ENCODE measurements around the gene PDPN.

PDPN gene

DNA sequence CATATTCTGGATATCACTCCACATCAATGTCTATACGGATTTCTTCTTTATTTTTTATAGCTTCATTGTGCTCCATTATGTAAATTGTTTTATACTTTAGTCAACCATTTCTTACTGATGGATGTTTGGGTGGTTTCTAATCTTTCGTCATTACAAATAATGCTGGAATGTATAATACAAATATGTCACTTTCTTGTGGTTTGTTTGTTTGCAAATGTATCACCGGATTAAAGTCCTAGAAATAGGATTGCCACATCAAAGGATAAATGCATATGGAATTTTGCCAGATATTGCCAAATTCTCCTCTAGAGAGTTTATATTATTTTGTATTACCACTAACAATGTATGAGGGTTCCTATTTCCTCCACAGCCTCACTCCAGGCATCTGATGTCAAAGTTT is 67.6 kb downstream of the PDPN start:
- H3F3A ChIP-seq (ENCODE audit: control insufficient read depth, insufficient read depth) = no peaks in the 10 kb centered on the region
- no peaks in the 10 kb centered on the region for H3K4me1 ChIP-seq (ENCODE audit: control insufficient read depth, low read length)
- no peak overlapping the region for H3K4me3 ChIP-seq (ENCODE audit: low read length)
- H4K20me1 ChIP-seq (ENCODE audit: control insufficient read depth, insufficient read depth, low read depth, low read length) = no peaks in the 10 kb centered on the region
- 0 out of 2 replicates have a peak, but pooled peaks cover 7% of the 10 kb centered on the region for H3K27me3 ChIP-seq (ENCODE audit: control insufficient read depth, low read length)
- H3K9me2 ChIP-seq (replicated peaks; ENCODE audit: control insufficient read depth, low read length) = no peaks in the 10 kb centered on the region
- H3K36me3 ChIP-seq (ENCODE audit: control insufficient read depth, low read length) = no peaks in the 10 kb centered on the region
- no peak for TF ChIP-seq EZH2phosphoT487 (IDR thresholded peaks at IDR 0.05; ENCODE audit: borderline replicate concordance, low read length)
- TF ChIP-seq, protein P1, sequence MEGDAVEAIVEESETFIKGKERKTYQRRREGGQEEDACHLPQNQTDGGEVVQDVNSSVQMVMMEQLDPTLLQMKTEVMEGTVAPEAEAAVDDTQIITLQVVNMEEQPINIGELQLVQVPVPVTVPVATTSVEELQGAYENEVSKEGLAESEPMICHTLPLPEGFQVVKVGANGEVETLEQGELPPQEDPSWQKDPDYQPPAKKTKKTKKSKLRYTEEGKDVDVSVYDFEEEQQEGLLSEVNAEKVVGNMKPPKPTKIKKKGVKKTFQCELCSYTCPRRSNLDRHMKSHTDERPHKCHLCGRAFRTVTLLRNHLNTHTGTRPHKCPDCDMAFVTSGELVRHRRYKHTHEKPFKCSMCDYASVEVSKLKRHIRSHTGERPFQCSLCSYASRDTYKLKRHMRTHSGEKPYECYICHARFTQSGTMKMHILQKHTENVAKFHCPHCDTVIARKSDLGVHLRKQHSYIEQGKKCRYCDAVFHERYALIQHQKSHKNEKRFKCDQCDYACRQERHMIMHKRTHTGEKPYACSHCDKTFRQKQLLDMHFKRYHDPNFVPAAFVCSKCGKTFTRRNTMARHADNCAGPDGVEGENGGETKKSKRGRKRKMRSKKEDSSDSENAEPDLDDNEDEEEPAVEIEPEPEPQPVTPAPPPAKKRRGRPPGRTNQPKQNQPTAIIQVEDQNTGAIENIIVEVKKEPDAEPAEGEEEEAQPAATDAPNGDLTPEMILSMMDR (IDR thresholded peaks at IDR 0.05; ENCODE audit: low read depth, low read length, poor library complexity, severe bottlenecking) = no peak
- H3K79me2 ChIP-seq (ENCODE audit: control insufficient read depth, low read length) = no peaks in the 10 kb centered on the region
- H3K9me3 ChIP-seq (ENCODE audit: control insufficient read depth, insufficient read depth, low read length) = no peaks in the 10 kb centered on the region
- no peak overlapping the region for H3K27ac ChIP-seq (ENCODE audit: low read depth, low read length)
- H3K4me2 ChIP-seq (ENCODE audit: low read length) = no peak overlapping the region

DNA sequence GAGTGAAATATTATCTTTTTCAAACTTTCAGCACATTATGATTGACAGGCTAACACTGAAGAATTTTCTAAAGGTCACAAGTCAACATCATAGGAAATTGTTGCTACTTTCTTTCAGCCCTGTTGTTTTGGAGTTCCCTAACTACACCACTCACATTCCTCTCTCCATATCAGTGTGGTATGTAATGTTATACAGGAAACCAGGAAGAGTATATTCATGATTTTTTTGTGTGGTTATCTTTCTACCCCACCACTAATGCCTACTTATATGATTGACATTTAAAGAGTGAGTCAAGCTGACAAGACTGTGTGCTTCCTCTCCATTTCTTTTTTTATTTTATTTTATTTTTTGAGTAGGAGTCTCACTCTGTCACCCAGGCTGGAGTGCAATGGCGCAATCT is 68.6 kb downstream of the PDPN start:
- H3K9me3 ChIP-seq (ENCODE audit: control insufficient read depth, insufficient read depth, low read length) = no peaks in the 10 kb centered on the region
- peaks cover 12% of the 10 kb centered on the region; the same call in 1 of the 2 replicates for H3K27me3 ChIP-seq (ENCODE audit: control insufficient read depth, low read length)
- H3K36me3 ChIP-seq (ENCODE audit: control insufficient read depth, low read length) = no peaks in the 10 kb centered on the region
- no peaks in the 10 kb centered on the region for H3F3A ChIP-seq (ENCODE audit: control insufficient read depth, insufficient read depth)
- no peak overlapping the region for H3K4me2 ChIP-seq (ENCODE audit: low read length)
- H4K20me1 ChIP-seq (ENCODE audit: control insufficient read depth, insufficient read depth, low read depth, low read length) = no peaks in the 10 kb centered on the region
- H3K4me3 ChIP-seq (ENCODE audit: low read length) = no peak overlapping the region
- no peak overlapping the region for H3K27ac ChIP-seq (ENCODE audit: low read depth, low read length)
- no peak for TF ChIP-seq EZH2phosphoT487 (IDR thresholded peaks at IDR 0.05; ENCODE audit: borderline replicate concordance, low read length)
- TF ChIP-seq, protein P1 (IDR thresholded peaks at IDR 0.05; ENCODE audit: low read depth, low read length, poor library complexity, severe bottlenecking) = no peak
- no peaks in the 10 kb centered on the region for H3K4me1 ChIP-seq (ENCODE audit: control insufficient read depth, low read length)
- H3K79me2 ChIP-seq (ENCODE audit: control insufficient read depth, low read length) = no peaks in the 10 kb centered on the region
- H3K9me2 ChIP-seq (replicated peaks; ENCODE audit: control insufficient read depth, low read length) = no peaks in the 10 kb centered on the region

DNA sequence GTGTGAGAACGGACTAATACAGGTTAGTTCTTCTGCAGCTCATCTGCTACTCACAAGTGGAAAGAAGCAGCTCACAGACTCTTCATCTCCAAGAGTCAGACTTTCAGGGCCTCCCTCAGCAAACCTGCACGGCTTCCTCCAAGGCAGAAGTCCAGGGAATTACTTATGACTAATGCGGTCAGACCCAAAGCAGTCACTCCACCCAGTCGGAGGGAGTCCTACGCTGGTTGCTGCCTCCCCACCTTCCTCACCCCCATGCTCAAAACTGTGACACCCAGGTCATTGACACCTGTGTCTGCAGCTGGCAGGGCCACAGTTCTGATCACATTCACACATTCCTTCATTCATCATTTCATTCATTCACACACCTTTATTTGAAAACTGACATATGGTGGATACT is 77.9 kb downstream of the PDPN start:
- no peak for TF ChIP-seq EZH2phosphoT487 (IDR thresholded peaks at IDR 0.05; ENCODE audit: borderline replicate concordance, low read length)
- TF ChIP-seq, protein P1 (IDR thresholded peaks at IDR 0.05; ENCODE audit: low read depth, low read length, poor library complexity, severe bottlenecking) = no peak

More for the DNA sequence above, 77.9 kb downstream of the PDPN start:
- H3K9me3 ChIP-seq (ENCODE audit: control insufficient read depth, insufficient read depth, low read length) = no peaks in the 10 kb centered on the region
- H3K4me1 ChIP-seq (ENCODE audit: control insufficient read depth, low read length) = peaks cover 31% of the 10 kb centered on the region
- no peak overlapping the region for H3K4me2 ChIP-seq (ENCODE audit: low read length)
- no peaks in the 10 kb centered on the region for H4K20me1 ChIP-seq (ENCODE audit: control insufficient read depth, insufficient read depth, low read depth, low read length)
- H3K9me2 ChIP-seq (replicated peaks; ENCODE audit: control insufficient read depth, low read length) = no peaks in the 10 kb centered on the region
- peaks cover 8% of the 10 kb centered on the region for H3K79me2 ChIP-seq (ENCODE audit: control insufficient read depth, low read length)
- H3K27ac ChIP-seq (ENCODE audit: low read depth, low read length) = no peak overlapping the region
- peaks cover 2% of the 10 kb centered on the region for H3F3A ChIP-seq (ENCODE audit: control insufficient read depth, insufficient read depth)
- H3K27me3 ChIP-seq (ENCODE audit: control insufficient read depth, low read length) = peaks cover 4% of the 10 kb centered on the region; the same call in 1 of the 2 replicates
- no peak overlapping the region for H3K4me3 ChIP-seq (ENCODE audit: low read length)
- H3K36me3 ChIP-seq (ENCODE audit: control insufficient read depth, low read length) = no peaks in the 10 kb centered on the region

All from DOHH2 (cell line).